T-helper 1 cell treated with Interleukin-12 subunit alpha and Interleukin-12 subunit beta and Interleukin-4 antibody, amounts not matched to agents 30 ng/mL and 1 ng/mL, for 36 hours (primary cell): ENCODE data around the gene CERK. TPM values are rescaled to one million over a fixed set of nuclear protein-coding genes. Genes with fewer than 3 reads are reported as not detected.
"Not testable (repeated sequence)": the region's sequence is repeated elsewhere in the genome, so short reads cannot be mapped to it uniquely, and the experiment has no call there.

Source experiments
- intact Hi-C: fragments of 100-400 bp; cut with micrococcal nuclease; formaldehyde crosslinking; loops from one replicate; pipeline ENCODE4 v1.15.1; 2024
- total RNA-seq: library from RNA; stranded (reverse); gene quantifications from 2 replicates; pipeline ENCODE4 v1.2.3, GENCODE V29; 2022

Gene CERK, protein sequence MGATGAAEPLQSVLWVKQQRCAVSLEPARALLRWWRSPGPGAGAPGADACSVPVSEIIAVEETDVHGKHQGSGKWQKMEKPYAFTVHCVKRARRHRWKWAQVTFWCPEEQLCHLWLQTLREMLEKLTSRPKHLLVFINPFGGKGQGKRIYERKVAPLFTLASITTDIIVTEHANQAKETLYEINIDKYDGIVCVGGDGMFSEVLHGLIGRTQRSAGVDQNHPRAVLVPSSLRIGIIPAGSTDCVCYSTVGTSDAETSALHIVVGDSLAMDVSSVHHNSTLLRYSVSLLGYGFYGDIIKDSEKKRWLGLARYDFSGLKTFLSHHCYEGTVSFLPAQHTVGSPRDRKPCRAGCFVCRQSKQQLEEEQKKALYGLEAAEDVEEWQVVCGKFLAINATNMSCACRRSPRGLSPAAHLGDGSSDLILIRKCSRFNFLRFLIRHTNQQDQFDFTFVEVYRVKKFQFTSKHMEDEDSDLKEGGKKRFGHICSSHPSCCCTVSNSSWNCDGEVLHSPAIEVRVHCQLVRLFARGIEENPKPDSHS
- total RNA-seq = 64.5 and 65.1 TPM in 2 replicates

DNA sequence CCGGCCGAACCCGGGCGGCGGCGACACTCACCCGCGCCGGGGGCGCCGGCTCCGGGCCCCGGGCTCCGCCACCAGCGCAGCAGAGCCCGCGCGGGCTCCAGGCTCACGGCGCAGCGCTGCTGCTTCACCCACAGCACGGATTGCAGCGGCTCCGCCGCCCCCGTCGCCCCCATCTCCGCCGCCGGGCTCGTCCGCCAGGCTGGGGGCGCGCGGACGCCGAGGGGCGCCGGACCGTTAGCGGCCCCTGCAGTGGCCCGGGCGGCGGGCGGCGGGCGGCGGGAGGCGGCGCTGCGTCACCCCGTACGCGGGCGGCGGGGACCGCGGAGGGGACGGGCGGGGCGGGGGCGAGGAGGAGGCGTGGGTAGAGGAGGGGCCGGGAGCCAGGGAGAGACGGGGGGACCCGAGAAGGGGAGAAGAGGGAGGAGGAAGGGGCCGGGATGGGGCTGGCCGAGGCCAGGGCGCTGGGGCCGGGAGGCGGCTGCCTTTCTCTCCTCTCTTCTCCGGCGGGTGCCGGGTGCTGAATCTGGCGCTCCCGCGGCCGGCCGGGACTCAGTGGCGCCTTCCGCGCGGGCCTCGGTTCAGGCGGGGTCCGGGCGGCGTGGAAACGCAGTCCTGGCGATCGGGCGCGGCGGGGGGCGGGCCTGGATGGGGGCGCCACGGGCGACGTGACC, at the start of gene CERK:
Gene CERK (minus strand): TSS at position 277 of the 671 bp plus-strand sequence. CDS start 104 bp downstream, at position 173.
- intact Hi-C loops = loop anchor here (1.0 to 2.0 kb wide), 5 partner anchors 53 to 587 kb away; partner anchors contain the start of gene PPARA

DNA sequence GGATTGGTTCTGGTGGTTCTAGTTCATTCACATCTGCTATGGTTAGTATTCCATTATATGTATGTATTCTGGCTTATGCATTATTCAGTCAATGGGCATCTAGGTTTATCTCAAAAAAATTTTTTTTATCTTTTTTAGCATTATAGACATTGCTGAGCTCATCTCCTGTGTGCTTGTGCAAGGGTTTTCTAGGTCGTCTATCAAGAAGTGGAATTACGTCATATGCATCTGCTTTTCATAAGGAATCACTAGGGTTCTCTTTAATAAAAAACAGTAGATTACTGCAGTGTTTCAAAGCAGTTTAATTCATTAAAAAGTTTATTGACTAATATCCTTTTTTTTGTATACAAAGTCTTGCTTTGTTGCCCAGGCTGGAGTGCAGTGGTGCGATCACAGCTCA, 45.7 kb upstream of the CERK start:
- intact Hi-C loops = no loop called here

DNA sequence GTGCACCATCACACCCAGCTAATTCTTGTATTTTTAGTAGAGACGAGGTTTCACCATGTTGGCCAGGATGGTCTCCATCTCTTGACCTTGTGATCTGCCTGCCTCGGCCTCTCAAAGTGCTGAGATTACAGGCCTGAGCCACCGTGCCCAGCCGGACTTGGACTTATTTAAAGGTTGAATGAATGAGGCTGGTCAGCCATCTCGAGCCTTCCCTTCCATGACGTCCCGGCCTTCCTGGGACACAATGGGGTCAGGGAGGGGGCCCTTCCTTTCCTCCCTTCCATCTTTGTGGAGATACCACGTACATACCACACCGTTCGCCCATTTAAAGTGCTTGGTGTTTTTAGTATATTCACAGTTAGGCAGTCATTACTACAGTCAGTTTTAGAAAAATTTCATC, 44.1 kb upstream of the CERK start:
- intact Hi-C loops = not testable (repeated sequence)

DNA sequence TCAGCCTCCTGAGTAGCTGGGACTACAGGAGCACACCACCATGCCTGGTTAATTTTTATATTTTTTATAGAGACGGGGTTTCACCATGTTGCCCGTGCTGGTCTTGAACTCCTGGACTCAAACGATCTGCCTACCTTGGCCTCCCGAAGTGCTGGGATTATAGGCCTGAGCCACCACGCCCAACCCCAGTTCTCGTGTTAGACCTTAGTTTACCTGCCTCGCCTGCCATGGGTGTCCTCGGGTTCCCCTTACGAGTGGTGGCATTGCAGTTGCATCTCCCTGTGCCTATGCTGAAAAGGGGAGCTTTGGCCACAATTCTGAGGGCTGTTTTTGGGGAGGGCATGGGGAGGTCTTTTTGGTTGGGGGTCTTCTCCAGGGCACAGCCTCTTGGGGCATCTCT, 43.2 kb upstream of the CERK start:
- intact Hi-C loops = no loop called here

DNA sequence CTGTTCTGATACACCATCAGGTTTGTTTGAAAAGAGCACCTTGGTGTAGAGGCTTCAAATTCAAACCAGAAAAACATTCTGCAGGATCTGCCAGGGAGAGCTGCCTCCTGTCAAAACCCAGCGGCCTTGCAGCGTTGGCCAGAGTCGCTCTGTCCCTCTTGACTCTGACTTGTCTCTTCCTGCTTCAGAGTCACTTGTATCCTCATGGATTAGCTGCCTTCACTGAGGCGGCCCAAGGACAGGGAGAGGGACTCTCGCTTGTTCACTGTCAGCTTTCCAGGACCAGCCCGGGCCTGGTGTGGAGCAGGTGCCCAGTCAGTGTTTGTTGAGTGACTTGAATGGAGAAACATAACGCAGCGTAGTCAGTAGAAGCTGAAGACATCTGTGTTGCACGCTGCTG, 42.4 kb upstream of the CERK start:
- intact Hi-C loops = no loop called here

DNA sequence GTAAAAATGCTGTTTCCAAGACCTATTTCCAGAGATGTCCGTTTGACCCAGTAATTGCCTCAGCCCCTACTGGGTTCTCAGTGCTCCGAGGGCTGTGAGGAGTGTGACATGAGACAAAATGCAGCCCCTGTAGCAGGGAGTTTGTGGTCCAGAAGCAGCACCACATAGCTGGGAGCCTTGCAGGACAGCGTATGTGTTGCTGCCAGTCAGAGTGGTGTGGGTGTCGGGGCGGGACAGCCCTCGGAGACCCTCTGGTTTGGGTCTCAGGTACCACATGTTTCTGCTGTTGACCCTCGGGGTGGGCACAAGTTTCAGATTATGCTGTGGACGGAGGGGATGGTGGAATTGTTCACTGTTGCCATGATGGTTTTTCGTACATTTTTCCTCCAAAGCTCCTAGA, 41.6 kb upstream of the CERK start:
- intact Hi-C loops = no loop called here

DNA sequence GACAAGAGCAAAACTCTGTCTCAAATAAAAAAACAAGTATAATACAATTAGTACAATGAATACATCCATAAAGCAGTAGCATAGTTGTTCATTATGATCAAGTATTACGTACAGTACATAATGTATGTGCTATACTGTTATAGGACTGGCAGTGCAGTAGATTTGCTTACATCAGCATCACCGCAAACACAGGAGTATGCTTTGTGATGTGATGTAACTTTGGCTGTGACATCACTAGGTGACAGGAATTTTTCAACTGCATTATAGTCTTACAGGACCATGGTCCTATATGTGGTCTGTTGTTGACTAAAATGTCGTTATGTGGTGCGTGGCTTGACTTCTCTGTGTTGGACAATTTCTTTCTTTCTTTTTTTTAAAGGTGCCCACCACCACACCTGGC, 41.0 kb upstream of the CERK start:
- intact Hi-C loops = no loop called here

DNA sequence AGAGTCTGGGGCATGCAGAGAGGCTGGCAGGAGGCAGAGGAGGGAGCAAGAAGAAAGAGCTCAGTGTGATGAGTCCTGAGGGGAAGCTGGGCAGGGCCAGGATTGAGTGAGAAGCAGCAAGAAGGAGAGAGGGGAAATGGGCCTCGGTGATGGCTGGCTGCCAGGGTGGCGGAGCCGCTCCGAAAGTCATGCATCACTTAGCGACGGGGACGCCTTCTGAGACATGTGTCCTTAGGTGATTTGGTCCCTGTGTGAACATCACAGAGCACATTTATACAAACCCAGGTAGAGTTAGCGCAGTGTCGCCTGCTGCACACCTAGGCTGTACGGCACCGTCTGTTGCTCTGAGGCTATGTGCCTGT, 39.5 kb upstream of the CERK start:
- intact Hi-C loops = no loop called here

DNA sequence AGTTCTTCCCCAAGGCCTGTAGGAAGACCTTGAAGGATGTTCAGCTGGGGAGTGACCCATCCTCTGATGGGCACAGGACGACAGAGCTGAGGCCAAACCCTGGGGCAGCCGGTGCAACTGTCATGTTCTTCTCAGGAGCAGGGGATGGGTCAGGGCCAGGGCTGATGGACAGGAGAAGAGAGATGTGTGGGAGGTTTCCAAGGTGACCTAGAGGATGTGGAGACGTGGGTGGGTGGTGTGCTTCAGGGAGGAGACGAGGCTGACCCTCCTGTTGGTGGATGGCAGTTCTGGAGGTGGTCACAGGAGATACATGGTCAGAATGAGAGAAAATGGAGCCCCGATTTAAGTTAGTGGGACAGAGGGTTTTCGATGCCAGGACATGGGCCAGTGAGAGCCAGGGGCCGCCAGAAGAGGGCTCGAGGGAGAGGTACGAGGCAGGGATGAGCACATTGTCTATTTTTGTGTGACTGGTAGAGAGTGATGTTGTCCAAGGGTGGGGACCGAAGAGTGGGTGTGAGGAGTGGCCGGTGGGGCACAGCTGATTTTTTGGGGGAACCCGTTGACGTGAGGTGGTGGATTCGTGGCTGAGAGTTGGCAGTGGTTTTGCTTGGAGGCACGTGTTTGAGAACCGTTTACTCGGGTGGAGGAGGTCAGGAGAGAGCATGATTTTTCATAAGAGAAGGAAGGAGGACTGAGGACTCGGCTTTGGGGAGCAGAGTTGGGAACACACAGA, 39.0 kb upstream of the CERK start:
- intact Hi-C loops = no loop called here

DNA sequence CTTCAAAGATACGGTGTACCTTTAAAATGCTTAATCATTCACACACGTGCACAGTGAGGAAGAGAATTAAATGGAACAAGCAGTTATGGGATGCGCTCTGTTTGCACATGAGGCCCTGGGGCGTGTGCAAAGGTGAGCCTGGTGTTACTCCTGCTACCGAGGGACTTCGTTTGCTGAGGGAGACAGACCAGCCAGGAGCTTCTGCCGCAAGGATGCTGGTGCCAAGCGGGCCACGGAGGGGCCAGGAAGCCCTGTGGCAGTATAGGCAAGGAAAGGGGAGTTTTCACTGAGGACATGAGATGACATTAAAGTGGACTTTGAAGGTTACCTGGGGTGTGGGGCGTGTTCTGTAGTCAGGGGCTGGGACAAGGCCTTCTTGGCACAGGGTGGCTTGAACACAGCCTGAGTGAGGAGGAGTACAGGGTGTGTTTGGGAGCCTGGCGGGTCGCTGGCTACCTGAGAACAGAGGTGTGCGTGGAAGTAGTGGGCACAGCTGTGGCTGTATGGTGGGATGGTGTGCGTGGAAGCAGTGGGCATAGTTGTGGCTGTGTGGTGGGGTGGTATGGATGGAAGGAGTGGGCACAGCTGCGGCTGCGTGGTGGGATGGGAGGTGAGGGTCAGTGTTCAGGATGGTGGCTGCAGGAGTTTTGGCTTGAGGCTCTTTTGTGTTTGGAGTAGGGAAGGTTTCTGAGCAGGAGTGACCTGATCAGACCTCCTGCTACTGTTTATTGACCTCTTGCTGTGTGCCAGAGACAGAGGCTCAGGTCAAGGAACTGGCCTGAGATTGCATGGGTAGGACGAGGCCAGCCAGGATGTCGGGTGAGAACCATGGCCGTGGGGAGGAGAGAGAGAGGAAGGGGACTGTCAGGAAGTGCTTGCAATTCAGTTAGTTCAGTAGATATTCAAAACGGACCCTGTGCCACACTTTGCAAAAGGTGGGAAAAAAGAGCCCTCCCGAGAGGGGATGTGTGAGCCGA, 38.1 kb upstream of the CERK start:
- intact Hi-C loops = loop anchor here (2.0 kb wide), 1 partner anchor 15 kb away; no protein-coding TSS in a partner anchor

DNA sequence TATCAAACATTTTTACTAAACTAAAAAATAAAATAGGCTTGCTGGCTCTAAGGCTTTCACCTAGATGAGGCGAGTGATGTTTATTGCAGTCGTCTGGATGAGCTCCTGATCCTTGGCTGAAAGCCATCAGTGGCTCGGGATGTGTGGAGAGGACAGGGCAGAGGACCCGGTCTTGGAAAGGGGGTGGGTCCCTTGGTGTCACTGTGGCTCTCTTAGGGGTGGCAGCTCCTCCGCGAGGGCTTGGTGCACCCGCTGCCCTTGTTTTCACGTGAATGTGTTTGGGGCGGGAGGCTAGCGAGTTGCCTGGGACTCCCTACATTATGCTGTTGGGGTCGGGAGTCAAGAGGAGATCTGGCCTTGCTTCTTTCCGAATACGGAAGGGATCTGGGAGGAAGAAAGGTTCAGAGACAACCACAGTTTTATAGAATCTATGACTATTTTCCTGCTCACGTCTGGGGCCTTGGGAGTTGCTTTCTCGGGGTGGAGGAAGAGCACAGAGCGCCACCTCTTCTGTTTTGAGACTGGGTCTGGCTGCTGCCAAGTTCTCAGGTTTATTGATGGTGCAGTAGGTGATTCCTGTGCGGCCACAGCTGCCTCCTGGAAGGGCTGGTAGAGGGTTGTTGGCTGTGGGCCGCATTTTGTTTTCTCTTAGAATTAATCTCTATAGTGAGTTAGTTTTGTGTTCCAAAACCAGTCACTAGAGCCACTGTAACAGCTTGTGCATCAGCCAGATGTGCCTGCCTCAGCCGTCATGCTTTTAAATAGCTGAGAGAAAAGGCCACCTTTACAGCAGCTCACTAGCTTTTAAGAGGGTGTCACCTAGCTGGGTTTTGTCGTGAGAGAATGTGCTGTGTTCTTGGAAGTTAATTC, 37.2 kb upstream of the CERK start:
- intact Hi-C loops = loop anchor here (2.0 kb wide), 1 partner anchor 16 kb away; no protein-coding TSS in a partner anchor

DNA sequence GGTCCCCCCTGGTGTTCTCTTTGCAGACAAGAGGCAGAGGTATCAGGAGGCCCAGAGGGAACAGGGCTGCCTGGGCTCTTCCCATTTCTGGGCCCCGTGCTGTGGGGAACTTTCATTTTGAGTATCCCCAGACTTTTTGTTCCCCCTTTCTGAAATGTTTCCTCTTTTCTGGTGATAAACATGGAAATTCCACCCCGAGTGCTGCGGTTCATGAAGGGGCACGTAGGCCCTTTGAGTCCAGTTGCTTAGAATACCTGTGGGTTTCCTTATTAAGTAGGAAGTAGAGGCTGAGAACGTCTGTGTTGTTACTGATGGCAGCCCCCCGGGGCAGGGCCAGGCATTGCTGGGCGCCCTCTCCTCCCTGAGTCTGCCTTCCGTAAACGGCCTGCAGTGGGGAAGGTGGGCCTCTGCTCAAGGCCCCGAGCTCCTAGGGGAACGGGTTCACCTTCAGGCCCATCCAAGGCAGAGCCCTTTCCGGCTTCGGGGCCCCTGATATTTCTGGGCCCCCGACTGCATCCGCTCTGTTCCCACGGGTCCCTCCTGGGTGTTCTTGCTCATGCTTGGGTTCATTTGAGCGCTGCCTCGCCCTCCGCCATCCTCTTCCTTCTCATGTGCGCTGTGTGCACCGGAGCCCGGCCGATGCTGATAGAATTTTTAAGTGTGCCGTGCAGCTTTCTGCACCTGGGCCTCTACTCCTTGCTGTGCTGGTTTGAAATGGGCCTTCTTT, 36.4 kb upstream of the CERK start:
- intact Hi-C loops = loop anchor here (2.0 kb wide), 1 partner anchor 16 kb away; no protein-coding TSS in a partner anchor

DNA sequence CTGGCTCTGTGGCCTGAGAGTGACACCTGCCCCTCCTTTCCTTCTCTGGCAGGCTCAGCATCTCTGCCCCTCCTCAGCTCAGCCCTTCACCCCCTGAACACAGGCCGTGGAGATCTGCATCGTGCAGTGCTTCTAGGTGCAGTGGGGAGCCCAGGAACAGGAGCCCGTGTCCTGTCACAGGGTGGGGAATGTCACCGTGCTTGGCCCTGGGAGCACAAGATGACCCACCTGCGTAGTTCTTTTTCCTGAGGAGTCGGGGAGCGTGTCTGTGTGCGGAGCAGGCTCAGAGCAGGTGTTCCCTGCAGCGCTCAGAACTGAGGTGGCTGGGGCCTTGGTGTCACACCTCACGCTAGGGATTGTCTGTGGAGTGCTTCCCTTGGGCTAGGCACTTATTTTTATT, 35.0 kb upstream of the CERK start:
- intact Hi-C loops = no loop called here

DNA sequence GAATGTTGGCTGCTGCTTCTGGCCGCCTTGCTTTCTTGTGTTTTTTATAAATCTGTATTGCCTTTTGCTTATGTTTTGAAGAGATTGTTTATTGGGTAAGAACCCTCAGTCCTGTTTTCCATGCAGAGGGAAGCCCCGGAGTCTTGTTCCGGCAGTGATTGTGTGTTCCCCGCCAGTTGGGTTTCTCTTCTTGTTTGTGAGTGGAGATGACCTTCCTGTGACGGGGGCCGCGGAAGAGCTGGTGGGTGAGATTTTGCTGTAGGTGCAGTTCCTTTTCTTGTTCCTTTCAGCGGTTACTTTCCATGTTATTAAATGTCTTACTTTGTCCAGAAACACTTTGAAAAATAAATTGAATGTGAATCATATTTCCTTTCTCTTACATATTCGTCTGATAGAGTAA, 32.7 kb upstream of the CERK start:
- intact Hi-C loops = no loop called here

DNA sequence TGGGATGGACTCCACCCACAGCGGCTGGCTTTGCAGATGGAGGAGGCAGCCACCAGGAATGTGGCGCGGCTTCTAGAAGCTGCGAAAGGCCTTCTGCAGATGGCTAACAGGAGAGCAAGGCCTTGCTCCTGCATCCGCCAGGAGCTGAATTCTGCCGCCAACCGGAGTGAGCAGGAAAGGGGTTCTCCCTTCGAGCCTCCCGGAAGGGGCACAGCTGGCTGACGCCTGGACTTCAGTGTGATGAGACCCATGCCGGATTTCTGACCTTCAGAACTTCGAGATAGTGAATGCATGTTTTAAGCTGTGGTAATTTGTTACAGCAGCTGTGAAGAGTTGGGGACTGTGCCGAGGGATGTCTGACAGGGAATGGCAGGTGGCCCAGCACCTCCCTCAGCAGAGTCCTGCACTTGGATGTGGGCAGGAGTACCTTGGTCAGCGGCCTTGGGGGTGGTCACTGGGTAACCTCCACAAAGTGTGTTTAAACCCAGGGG, 32.1 kb upstream of the CERK start:
- intact Hi-C loops = no loop called here

DNA sequence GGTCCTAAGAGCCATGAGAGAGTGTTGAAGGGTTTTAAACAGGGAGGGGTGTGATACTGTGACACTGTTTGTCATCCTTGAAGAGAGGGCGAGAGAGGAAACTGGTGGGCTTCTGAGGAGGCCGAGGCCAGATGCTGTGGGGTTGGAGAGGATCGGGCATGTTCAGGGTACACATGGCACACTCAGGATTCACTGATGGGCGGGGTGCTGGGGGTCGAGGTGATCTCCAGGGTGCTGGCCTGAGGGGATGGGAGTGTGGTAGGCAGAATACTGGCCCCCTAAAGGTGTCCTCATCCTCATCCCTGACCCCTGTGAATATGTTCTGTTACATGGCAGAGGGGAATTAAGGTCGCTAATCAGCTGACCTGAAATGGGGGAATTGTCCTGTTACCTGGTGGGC, 31.7 kb upstream of the CERK start:
- intact Hi-C loops = no loop called here

DNA sequence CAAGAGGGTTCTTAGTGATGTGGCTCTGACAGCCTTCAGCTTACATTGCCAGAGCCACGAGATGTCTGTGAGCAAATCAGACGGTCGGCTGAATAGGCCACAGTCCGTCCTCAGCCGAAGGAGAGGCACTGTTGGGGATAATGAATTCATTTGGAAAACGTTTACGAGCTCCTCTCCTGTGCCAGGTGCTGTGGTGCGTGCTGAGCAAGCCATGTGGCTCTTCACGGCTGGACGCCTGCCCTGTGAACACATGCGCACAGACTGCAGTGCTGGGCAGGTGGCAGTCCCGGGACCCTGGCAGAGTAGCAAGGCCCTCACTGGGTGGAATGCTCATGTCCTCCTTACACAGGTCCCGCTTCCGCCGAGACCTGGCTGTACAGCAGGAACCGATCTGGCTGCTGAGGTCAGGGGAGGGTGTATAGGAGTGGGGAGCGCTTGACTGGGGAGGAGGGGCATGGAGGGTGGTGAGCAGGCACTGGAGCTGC, 31.2 kb upstream of the CERK start:
- intact Hi-C loops = no loop called here

DNA sequence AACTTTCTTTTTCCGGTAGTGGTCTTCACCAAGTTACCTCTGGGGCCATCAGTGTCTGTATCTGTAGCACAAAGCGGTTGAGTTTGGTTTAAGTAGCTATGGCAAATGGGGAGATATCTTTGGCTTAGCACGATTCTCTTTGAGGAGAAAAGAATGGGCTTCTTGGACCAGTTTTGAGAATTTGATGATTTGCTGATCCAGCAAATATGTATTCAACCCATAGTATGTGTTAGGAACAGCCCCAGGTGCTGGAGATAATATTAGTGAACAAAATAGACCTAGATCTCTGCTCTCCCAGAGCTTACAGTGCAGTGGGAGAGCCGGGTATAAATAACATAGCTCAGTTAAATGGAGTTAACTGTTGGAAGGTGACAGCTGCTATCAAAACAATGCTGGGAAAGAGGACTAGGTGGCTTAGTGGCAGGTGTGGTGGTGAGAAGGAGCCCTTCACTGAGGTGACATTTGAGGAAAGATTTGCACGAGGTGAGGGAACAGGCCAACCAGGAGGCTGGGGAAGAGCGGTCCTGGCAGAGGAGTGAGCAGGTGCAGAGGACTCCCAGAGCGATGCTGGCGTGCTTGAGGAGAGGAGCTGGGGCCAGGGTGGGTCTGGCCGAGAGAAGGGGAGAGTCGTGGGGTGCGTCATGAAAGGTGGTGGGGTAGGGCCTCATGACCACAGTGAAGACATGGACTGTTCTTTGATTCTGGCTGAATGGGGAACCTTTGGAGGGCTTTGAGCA, 29.4 kb upstream of the CERK start:
- intact Hi-C loops = no loop called here
